GM12891 (cell line): Measurements from ENCODE around the gene SPNS3.

ENCODE experiments used
- DNase-seq: peaks from one replicate; pipeline ENCODE4 v3.0.0; 2011; ENCODE audit warnings: low spot score; ENCODE audit not compliant: insufficient read length
- FAIRE-seq: peaks from 2 replicates; lab custom pipeline; 2011; peaks lifted over from hg19 to GRCh38; lab: Jason Lieb, UNC
- PAX5 ChIP-seq: IDR thresholded peaks from 2 replicates; pipeline ENCODE4 v1.6.1; 2011; ENCODE audit warnings: low read length, moderate library complexity, mild to moderate bottlenecking; ENCODE audit not compliant: insufficient read depth, severe bottlenecking
- POLR2A ChIP-seq: IDR thresholded peaks from 2 replicates; pipeline ENCODE4 v1.6.1; 2011; ENCODE audit warnings: low read depth, low read length, control low read depth
- POLR2AphosphoS5 ChIP-seq: IDR thresholded peaks from 2 replicates; pipeline ENCODE4 v1.6.1; 2011; ENCODE audit warnings: low read depth, low read length, control low read depth
- POU2F2 ChIP-seq: IDR thresholded peaks from 2 replicates; pipeline ENCODE4 v1.6.1; 2011; ENCODE audit warnings: low read depth, mild to moderate bottlenecking, control low read depth, low read length, moderate library complexity
- SPI1 ChIP-seq: IDR thresholded peaks from 2 replicates; pipeline ENCODE4 v1.6.1; 2011; ENCODE audit warnings: low read depth, low read length, control low read depth
- TAF1 ChIP-seq: IDR thresholded peaks from 2 replicates; pipeline ENCODE4 v1.6.1; 2011; ENCODE audit warnings: low read depth, low read length, control low read depth

Gene SPNS3

DNA sequence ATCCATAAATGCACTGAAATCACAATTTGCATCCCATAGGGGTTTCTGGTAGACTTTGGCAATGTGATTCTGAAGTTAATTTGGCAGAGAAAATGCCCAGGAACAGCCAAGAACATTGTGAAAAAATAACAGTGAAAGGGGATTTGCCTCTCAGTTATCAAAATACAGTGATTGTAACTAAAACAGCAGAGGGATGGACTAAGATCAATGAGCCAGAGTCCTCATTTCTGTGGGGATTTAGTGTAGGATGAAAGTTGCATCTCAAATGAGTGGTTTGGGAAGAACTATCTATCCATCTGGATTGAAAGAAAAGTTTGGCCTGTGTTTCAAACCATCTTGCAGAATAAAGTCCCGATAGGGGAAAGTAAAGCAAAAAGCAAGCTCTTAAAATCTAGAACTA, 93.4 kb downstream of the SPNS3 start:
- no peak for DNase-seq
- no peak for FAIRE-seq
- no peak for TF ChIP-seq POU2F2
- TF ChIP-seq PAX5 = no peak
- no peak for TF ChIP-seq TAF1
- no peak for TF ChIP-seq POLR2A
- no peak for TF ChIP-seq POLR2AphosphoS5
- no peak for TF ChIP-seq SPI1

DNA sequence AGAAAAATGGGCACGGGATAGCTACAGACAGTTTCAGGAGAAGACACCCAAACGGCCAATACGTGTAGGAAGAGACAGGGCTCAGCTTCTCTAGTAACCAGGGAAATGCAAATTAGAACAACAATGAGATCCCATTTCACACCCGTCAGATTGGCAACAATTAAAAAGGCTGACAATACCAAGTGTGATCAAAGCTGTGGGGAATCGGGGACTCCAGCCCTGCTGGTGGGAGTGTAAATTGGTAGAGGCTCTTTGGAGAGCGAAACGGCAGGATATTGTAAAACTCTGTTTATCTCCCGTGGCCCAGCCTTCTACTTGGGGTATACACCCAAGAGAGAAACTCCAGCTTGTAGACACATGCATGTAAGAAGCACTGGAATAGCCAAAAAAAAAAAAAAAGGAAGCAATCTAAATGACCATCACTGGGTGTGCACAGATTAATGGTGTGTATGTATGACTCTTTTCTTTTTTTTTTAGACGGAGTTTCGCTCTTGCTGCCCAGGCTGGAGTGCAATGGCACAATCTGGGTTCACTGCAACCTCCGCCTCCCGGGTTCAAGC, 93.9 kb downstream of the SPNS3 start:
- FAIRE-seq (no peak), DNase-seq (no peak)
- TF ChIP-seq POU2F2 (no peak), POLR2AphosphoS5 (no peak), POLR2A (no peak), TAF1 (no peak), SPI1 (no peak), PAX5 (no peak)

DNA sequence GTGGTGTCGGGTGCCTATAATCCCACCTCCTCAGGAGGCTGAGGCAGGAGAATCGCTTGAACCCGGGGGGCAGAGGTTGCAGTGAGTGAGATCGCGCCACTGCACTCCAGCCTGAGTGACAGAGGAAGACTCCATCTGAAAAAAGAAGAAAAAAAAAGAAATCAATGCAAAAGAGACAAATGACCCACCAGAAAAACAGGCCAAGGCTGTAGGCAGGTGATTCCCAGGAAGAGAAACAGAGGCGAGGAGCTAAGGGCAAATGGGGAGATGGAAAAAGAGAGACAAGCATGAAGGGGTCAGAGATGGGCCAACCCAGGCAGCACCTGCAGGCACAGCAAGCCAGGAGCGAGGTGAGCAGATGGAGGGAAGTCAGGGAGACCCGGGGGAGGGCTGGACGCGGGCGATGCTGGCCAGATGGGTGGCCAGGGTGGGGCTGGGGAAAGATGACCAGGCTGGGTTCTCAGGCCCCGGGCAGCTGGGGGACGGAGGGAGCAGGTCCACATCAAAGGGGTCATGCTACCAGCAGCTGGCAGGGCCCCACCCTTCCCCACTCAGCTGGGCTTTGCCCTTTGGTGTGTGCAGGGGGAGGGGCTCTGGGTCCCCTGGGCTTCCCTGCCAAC, 95.9 kb downstream of the SPNS3 start:
- DNase-seq = no peak
- TF ChIP-seq POU2F2 = no peak
- TF ChIP-seq PAX5 = no peak
- TF ChIP-seq POLR2A = no peak
- TF ChIP-seq SPI1 = no peak
- no peak for TF ChIP-seq POLR2AphosphoS5
- no peak for FAIRE-seq

DNA sequence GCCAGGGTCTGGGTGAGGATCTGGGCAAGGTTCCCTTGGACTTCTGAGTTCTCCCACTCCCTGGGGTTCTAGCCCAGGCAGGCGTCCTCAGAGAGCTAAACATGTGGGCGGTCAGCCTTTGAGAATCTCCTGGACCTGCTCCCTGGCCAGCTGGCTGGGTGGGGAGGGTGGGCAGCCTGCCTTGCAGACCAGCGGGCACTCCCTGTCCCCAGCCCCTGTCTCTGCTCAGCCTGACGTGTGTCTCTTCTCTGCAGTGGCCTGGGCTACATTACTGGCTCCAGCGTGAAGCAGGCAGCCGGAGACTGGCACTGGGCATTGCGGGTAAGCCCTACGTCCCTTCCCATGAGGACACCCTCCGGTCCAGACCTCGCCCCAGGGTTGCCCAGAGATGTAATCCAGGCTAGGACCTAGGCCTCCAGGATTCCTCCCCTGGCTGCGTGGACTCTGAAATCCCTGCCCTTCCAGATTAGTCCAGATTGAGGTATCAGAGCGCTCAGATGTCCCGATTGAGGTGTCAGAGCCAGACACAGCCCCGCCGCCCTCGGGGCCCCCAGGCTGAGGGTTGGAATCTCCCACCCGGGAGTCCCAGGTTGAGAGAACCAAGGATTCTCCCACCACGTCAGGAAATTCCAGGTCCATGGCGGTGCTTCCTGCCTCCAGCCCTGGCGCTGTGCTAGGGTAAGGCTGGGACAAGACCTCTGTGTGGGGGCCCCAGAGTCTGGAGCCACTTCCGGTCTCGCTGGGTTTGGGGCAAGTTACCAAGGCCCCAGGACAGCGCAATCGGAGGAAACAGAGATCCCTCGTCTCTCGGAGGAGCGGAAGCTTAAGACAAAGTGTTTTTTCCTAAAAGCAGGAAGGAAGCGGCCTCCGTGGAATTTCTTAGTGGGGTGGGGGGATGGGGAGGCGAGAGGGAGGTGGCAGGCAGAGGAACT, 97.3 kb downstream of the SPNS3 start:
- no peak for TF ChIP-seq SPI1
- TF ChIP-seq POLR2A = no peak
- DNase-seq = no peak
- FAIRE-seq = no peak

DNA sequence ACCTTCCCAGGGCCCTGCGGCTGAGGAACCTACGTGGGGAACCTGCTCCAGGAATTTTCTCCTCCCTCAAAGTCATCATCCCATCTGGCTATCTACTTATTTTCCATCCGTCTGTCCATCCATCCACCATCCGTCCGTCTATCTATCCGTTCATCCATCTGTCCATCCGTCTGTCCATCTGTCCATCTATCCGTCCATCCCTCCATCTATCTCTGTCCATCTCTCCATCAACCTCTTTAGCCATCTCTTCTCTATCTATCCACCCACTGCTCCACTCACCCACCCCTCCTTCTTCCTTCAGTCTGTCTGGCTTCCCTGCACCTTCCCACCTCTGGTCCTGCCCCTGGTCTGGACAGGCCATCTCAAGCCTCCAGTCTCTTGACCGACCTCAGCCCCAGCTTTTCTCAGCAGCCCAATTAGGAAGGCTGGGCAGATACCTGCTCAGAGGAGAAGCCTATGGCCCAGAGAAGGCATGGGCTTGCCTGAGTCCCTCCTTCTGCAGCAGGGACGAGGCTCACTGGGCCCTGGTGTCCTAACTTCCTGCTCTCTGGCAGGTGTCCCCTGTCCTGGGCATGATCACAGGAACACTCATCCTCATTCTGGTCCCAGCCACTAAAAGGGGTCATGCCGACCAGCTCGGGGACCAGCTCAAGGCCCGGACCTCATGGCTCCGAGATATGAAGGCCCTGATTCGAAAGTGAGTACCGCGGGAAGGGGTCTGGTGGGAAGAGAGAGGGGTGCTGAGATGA, 98.4 kb downstream of the SPNS3 start:
- TF ChIP-seq POLR2A = no peak
- no peak for TF ChIP-seq POU2F2
- no peak for TF ChIP-seq PAX5
- TF ChIP-seq POLR2AphosphoS5 = no peak
- no peak for TF ChIP-seq TAF1
- no peak for TF ChIP-seq SPI1
- FAIRE-seq = no peak
- DNase-seq = no peak

DNA sequence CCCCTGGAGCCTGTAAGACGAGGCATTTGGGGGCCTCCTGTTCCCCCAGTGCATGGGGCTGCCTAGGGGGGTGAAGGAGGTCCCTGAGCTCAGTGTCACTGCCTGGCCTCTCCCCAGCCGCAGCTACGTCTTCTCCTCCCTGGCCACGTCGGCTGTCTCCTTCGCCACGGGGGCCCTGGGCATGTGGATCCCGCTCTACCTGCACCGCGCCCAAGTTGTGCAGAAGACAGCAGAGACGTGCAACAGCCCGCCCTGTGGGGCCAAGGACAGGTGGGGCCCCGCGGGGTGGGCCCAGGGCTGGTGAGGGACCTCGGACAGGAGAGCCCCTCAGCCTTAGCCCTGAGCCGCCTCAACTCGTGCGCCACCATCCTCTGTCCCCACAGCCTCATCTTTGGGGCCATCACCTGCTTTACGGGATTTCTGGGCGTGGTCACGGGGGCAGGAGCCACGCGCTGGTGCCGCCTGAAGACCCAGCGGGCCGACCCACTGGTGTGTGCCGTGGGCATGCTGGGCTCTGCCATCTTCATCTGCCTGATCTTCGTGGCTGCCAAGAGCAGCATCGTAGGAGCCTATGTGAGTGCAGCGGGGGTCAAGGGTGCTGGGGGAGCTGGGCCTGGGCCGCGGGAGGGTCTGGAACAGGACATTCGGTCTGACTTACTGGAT, 99.3 kb downstream of the SPNS3 start:
- no peak for FAIRE-seq
- no peak for DNase-seq
- no peak for TF ChIP-seq POLR2AphosphoS5
- no peak for TF ChIP-seq TAF1
- TF ChIP-seq POLR2A = no peak
- TF ChIP-seq POU2F2 = no peak
- no peak for TF ChIP-seq SPI1
- no peak for TF ChIP-seq PAX5

DNA sequence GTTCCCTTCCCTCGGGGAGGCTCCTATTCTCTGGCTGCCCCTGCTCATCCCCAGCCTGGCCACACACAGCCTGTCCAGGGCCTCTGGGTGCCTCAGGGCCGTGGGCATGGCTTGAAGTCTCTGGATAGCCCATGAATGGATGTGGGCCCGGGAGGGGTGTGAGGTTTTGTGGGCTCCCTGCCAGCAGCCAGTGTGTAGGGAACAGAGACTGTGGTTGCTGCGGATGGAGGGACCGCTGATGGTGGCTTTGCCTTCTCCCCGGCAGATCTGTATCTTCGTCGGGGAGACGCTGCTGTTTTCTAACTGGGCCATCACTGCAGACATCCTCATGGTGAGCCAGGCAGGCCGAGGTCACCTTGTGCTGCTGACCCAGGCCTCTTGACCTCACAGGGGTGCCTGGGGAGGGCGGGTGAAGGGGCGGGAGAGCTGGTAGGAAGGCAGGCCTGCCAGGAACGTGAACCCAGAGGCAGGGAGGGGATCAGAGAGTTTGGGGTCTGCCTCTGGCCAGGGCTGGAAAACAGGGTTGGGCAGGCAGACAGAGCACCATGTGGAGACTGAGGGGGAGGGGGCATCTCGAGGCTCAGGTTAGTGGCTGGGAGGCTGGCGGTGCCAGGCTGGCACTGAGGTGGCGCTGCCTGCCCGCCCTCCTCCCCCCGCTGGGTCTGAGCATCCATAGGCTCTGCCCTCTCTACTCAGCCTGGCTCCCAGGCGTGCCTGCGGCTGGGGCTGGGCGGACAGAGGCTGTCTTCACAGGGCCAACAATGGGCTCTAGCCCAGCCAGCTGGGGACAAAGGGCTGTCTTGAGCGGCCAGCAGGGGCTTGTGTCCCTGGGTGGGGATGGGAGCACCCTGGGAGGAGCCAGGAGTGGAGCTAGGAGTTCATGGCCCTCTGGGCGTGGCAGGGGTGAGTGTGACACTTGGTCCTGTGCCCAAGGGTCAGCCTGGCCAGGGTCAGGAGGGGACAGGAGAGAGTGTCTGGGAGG, 100.1 kb downstream of the SPNS3 start:
- TF ChIP-seq POU2F2 = no peak
- TF ChIP-seq SPI1 = no peak
- no peak for TF ChIP-seq POLR2A
- no peak for TF ChIP-seq POLR2AphosphoS5
- no peak for TF ChIP-seq TAF1
- TF ChIP-seq PAX5 = no peak
- DNase-seq = no peak
- no peak for FAIRE-seq

DNA sequence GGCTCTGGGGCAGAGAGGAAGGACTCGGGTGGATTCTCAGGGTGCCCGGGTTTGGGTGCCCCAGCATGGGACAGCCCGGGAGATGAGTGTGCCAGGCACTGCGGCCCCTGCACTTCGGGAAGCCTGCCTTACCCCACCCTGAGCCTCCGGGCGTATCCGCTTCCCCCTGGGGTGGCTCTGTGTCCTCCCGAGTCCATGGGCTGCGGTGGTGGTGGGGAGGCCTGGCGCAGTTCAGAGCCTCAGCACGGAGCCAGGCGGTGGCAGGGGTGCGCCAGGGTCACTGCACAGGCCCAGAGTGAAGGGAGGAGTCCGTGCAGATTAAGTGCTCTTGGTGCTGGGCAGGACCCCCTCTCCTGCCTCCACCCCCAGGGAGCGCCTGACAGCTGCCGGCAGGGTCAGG, 100.8 kb downstream of the SPNS3 start:
- DNase-seq = no peak
- FAIRE-seq = no peak

More for the DNA sequence above, 100.8 kb downstream of the SPNS3 start:
- TF ChIP-seq POLR2A = no peak
- no peak for TF ChIP-seq SPI1
- no peak for TF ChIP-seq PAX5
- no peak for TF ChIP-seq POU2F2
- no peak for TF ChIP-seq TAF1
- no peak for TF ChIP-seq POLR2AphosphoS5
